Embryonic facial prominence (tissue), 1 donor: Measurements from ENCODE around the gene ADCY4.
"Not testable (repeated sequence)": the region's sequence is repeated elsewhere in the genome, so short reads cannot be mapped to it uniquely, and the experiment has no call there.

Experiments used
- DNase-seq: peaks from one replicate; pipeline ENCODE4 v3.0.0-alpha.2; 2016; ENCODE audit errors: extremely low spot score

The ADCY4 gene

DNA sequence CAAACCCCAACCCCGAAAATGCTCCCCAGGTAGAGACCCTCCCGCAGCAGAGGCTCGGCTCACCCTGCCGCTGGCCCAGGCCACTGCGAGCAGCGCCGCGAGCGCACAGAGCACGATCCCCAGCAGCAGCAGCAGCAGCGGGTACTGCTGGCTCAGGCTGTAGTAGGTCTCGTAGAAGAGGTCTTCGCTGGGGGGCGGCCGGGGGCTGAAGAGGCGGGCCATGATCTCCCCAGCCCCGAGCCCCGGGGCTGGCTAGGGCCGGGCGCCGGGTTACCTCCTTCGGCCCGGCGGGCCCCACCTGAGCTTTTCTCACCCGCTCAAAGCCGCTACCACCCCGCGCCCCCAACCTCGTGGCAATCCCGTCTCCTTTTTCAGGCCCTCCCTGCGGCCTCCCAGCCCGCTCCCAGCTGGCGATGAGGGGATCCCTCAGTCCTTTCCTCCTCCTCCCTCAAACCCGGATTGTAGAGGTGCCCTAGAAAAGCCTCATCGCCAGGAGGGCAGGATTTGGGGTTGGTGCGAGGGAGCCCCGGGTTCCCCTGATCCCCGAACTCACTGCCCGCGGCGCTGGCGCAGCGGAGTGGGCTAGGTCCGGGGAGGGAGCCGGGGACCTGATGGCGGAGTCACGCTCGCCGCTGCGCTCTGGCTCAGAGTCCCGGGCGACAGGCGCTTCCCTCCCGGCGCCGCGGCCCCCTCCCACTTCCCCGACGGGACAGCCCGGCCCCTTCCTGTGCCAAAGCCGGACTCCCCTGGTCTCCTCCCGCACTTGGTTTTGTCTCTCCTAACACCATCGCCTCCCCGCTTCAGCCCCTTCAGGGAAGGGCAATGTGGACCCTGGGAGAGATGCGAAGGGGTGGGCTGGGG is at the start of gene ADCY4:
ADCY4 (minus strand) TSS at position 641 of the 861 bp plus-strand sequence; CDS start at position 222, 419 bp downstream.
- no peak for DNase-seq

DNA sequence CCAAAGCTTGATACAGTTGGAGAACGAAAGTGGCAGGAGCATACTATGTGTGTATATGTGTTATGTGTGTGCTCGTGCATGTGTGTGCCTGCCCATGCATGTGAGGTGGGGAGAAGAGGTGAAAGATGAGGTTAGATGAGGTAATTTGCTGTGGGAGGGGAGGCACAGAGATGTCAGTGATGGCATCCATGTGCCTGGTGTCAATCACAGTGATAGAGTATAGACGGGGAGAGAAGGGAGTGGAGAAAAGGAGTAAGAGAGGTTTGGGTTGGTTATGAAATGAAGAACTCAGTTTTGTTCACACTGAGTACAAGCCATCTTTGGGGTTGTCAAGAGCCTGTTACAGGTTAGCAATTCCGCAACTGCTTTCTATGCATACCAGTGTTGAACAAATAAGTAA is 49.3 kb upstream of the ADCY4 start:
- DNase-seq = no peak

DNA sequence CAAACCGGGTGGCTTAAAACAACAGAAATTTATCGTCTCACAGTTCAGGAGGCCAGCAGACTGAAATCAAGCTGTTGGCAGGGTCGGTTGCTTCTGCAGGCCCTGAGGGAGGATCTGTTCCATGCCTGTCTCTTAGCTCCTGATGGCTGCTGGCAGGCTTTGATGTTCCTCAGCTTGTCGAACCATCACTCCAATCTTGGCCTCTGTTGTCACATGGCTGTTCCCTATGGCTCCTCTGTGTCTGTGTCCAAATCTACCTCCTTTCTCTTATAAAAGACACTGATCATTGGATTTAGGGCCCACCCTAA is 47.1 kb upstream of the ADCY4 start:
- DNase-seq = no peak

DNA sequence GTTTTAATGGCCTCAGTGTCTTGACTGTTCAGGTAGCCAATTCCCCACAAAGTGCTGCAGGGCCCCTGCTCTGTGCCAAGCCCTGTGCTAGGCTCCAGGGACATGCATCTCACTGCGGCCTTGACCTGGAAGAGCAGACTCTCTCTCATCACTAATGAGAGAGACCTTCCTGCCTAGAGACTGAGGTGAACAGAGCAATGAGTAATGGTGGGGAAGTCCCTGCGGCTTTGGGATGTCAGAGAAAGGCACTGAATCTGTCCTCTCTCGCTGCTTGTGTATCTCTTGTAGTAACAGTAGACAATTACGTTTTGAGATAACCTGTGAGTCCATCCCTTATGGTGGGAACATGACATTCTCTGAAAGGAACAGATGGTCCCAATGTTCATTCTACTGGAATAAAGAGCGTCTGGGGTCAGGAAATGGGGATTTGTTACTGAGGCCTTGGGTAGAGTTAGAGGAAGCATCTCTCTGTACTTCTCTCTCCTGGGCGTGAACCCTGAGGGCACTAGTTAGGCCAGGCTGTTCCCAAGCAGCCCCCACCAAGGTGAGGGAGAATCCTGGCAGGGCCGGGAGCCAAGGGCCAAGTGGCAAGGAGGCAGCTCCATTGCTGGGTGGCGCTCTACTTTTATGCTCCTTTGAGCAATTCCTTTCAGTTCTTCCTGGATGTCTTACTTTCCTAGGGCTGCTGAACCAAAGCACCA is 46.6 kb upstream of the ADCY4 start:
- no peak for DNase-seq

DNA sequence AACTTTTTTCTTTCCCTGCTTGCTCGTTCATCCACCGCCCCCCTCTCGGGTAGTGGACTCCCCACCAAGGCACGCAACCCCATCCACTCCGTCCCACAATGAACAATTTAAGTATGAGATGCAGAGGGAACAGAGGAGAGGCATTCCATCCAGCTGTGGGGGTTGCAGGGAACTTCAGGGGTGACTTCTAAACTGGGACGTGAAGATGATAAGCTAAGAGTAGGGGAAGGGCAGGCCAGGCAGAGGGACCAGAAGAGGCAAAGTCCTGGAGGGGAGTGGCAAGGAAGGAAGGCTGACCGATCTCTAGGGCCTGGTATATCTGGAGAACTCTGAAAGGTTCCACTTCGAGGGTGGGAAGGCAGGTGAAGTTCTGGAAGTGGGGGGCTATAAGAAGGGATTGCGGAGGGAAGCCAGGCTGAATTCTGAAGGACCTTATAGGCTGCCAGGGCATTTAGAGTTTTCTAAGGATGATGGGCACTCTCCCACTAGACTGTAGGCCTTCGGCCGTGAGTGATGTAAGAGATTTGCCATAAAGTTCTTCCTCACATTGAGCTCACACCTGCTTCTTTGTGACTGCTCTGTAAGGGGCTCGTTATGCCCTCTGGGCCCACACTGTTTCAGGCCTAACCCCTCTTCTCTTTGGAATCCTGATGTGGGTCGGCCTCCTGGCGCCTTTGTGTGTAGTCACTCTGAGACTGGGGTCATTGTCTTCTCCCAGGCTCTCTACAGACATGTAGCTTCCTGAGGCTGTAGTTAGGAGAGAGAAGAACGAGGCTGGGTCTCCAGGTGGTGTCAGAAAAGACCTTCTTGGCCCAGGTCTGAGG is 45.2 kb upstream of the ADCY4 start:
- DNase-seq = no peak

DNA sequence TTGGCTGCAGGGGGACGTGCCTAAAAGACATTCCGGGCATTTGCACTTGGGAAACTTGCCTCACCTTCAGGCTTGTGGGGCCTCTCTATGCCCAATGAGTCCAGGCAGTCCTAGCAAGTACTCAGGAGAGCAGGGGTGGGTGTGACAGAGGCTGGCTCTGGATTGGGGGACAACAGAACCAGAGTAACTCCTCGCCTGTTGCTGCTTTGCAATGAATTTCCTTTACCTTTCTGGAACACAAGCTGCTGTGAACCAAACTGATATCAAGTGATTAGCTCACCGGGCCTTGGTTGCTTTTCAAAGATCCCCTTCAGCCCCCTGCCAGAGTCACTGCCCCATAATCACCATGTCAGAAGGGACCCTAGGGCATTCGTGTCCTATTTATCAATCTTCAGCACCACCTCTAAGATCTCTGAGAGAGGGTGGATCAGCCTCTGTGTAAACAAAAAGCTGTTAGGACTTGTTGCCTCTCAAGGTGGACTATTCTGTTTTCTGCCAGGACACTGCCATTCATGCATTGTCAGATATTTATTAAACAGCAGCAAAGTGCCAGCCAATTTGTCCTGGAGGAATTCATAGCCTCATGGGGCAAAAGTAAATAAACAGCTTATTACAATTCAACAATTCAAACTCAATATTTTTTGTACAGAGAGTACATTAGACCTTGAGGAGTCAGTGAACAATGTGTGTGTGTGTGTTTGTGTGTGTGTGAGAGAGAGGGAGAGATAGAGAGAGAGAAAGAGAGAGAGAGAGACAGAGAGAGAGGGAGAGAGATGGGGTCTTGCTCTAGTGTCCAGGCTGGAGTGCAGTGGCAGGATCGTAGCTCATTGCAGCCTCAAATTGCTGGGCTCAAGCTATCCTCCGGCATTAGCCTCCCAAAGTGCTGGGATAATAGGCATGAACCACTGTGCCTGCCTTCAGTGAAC is 44.4 kb upstream of the ADCY4 start:
- no peak for DNase-seq

DNA sequence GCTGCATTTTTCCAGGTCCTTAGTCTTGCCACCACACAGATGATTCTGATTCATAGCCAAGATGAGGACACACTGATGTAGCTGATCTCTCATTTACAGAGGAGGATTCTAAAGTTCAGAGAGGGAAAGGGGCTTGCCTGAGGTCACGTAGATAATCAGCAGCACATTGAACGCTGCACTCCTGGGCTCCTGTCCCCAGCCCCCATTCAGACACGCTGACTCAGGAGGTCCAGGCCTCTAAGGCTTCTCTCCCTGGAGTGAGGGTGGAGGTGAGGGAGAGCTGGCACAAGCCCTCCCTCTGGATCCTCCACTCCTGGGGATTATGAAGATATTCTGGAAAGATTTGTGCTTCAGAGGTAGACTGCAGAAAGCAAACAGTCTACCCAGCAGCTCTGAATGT is 43.5 kb upstream of the ADCY4 start:
- no peak for DNase-seq

DNA sequence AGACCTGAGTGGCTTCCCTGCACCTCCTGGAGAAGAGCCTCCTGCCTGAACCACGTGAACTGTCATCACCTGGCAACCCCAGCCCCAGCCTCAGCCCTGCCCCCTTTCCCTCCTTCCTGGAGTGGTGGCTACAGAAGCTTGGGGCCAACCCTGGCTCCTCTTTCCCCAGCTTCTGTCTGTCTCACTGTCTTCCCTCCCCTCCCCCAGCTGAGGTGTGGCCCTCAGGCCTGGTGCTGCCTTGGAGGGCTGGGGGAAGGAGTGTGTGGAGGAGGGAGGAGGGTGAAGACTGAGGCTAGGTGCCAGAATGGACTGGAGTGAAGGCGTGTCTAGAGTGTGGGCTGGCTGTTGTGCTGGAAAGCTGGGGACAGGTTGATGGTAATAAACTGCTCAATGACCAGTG is 42.8 kb upstream of the ADCY4 start:
- no peak for DNase-seq

DNA sequence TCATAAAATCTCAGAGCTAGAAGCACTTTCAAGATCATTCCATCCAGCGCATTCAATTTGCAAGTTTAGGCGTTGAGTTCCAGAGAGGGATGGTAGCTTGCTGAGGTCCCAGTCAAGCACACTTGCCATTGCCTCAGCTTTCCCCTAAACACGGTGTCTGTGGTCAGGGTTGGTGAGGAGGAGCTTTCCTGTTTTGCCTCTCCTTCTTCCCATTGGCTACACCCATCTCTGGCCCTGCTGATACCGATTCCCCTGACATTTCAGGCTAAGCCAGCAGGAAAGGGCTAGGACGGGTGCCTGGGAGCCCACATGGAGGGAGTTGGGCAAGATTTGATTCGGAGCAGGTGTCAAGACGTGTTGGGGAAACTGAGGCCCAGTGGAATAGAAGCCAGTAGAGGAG is 42.3 kb upstream of the ADCY4 start:
- DNase-seq = no peak

DNA sequence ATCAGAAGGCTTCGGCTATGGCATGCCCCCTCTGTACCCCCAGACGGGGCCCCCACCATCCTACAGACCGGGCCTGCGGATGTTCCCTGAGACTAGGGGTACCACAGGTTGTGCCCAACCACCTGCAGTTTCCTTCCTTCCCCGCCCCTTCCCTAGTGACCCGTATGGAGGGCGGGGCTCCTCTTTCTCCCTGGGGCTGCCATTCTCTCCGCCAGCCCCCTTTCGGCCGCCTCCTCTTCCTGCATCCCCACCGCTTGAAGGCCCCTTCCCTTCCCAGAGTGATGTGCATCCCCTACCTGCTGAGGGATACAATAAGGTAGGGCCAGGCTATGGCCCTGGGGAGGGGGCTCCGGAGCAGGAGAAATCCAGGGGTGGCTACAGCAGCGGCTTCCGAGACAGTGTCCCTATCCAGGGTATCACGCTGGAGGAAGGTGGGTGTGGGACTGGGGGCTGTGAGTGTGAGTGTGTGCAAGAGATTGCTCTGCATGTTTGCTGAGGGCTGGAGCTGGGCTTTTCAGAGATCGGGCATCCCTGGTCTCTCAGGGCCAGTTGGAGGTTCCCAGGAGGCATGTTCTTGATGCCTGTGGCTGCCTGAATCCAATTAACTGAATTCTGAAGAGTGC is 41.7 kb upstream of the ADCY4 start:
- no peak for DNase-seq

DNA sequence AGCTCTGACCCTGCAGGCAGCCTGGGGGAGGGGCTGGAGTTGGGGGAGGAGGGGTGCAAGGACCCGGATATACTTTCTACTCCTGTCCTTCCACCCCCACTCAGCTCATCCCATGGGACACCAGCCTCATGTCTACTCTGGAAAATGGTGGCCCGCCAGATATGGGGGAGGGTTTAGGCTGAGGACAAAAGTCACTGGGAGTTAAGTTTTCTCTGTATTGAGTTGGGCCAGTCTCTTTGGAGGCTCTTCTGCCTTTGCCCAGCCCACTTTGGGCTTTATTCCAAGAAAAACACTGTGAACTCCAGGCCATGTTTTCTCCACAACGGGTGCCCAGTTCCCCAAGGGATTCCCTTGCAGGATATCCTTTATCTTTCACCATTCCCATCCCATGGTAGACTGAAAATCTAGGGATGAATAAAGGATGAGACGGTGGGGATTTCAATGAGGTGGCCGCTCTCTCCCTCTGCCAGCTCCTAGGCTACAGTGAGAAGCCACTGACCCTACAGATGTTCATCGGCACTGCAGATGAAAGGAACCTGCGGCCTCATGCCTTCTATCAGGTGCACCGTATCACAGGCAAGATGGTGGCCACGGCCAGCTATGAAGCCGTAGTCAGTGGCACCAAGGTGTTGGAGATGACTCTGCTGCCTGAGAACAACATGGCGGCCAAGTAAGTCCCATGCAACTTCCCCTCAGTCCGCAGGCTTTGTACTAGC is 38.0 kb upstream of the ADCY4 start:
- DNase-seq = no peak

DNA sequence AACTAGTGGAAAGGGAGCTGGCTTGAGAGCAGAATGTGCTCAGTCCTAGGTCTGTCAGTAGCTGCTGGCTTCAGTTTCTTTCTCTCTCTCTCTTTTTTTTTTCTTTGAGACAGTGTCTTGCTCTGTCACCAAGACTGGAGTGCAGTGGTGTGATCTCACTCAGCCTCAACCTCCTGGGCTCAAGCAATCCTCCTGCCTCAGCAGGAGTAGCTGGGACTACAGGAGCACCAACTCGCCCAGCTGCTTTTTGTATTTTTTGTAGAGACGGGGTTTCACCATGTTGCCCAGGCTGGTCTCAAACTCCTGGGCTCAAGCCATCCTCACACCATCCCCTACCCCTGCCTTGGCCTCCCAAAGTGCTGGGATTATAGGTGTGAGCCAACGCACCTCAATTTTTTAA is 36.7 kb upstream of the ADCY4 start:
- DNase-seq = not testable (repeated sequence)

DNA sequence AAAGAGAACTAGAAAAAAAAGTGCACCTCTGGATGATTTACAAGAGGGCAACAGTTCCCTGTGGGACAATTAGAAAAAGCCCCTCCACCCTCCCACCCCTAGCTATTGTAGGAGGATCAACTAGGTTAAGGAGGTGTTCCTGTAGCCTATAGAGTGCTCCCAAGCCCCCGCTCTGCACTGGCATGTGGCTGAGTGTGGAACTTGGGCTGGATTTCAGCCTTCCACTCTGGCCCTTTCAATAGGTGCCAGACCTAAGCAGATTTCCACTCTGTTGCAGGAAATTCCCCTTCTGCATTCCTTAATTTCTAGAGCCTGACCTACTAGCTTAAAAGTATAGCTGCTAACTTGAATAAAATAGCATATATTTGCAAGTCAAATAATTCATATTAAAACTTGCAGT is 35.9 kb upstream of the ADCY4 start:
- no peak for DNase-seq

DNA sequence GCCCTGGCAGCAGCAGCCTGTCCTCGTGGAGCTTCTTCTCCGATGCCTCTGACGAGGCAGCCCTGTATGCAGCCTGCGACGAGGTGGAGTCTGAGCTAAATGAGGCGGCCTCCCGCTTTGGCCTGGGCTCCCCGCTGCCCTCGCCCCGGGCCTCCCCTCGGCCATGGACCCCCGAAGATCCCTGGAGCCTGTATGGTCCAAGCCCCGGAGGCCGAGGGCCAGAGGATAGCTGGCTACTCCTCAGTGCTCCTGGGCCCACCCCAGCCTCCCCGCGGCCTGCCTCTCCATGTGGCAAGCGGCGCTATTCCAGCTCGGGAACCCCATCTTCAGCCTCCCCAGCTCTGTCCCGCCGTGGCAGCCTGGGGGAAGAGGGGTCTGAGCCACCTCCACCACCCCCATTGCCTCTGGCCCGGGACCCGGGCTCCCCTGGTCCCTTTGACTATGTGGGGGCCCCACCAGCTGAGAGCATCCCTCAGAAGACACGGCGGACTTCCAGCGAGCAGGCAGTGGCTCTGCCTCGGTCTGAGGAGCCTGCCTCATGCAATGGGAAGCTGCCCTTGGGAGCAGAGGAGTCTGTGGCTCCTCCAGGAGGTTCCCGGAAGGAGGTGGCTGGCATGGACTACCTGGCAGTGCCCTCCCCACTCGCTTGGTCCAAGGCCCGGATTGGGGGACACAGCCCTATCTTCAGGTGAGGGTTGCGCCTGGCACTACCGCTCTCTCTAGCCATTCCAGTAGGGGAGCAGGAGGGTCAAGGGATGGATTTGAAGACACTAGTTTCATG is 35.2 kb upstream of the ADCY4 start:
- no peak for DNase-seq

DNA sequence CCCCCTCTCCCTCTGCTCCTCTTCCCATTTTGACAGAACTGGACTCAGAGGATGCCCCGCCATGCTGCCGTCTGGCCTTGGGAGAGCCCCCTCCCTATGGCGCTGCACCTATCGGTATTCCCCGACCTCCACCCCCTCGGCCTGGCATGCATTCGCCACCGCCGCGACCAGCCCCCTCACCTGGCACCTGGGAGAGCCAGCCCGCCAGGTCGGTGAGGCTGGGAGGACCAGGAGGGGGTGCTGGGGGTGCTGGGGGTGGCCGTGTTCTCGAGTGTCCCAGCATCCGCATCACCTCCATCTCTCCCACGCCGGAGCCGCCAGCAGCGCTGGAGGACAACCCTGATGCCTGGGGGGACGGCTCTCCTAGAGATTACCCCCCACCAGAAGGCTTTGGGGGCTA is 34.6 kb upstream of the ADCY4 start:
- DNase-seq = no peak

DNA sequence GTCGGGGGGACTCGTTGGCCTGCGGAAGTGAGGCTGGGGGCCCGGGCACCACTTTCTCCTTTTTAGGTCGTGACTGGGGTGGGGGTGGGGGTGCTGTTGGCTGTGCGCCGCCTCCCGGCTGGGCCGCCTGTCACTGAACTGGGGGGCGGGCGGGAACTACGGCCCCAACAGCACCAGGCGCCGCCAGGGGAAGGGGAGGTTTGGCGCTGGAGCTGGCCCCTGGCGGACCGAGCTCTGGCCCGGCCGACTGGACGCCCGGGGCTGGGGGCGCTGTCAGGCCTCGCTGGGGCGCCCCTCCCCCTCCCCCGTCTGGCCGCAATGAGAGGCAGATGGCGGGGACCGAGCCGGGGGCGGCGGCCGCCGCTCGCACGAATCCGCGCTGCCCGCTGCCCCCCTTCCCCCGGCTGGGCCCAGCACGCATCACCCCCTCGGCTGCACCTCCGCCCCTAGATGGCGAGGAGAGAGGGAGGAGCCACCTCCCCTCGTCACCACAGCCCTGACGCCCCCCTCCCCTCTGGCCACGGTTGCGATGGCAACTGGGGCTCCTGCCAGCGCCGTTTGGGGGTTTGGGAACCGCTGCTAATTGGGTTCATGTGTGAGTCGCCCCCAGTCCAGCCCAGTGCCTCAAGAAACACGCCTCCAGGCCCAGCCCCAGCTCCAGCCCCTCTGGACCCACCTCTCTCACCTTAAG is 33.8 kb upstream of the ADCY4 start:
- DNase-seq = peak; percentile 89

DNA sequence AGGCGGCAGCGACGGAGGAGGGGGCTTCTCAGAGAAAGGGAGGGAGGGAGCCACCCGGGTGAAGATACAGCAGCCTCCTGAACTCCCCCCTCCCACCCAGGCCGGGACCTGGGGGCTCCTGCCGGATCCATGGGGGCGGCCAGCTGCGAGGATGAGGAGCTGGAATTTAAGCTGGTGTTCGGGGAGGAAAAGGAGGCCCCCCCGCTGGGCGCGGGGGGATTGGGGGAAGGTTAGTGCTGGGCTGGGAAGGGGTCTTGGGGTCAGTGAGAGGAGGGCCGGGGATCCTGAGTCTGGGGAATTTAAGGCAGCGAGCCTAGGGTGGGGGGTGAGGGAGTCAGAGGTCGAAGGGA is 33.3 kb upstream of the ADCY4 start:
- DNase-seq = no peak

DNA sequence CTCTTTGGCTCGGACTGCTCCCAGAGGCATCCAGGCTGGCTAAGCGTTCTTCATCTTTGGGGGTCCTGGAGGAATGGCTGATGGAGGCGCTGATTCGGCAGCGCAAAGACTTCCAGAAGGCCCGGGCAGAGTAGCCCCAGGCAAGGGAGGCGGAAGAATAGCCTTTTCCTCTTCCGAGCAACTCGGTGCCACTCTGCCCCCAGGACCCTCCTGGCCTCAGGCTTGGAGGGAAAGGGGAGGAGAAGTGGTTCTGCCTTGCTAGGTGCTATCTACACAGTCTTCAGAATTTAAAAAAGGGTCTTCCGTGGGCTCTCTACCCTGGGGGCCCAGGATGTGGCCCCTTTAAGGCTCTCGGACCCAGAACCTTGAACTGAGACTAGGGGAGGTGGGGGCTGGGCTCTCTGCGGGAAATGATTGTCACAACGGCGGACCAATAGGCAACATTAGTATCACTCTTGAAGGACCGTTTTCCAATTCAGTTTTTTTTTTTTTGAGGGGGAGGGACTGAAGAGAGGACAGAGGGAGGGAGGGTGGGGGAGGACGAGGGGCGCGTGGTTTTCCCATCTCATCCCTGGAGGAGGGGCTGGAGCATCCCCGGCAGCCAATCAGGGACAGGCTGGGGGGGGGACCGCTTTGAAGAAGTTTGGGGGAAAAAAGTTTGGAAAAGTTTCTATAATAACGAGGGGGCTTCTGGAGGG is 32.8 kb upstream of the ADCY4 start, which contains the start of gene NFATC4:
NFATC4 (plus strand) TSS at position 671 of the 698 bp plus-strand sequence. CDS start 157 bp downstream, outside the sequence.
- peak; percentile 91 for DNase-seq
